HG02763 (cell line): ENCODE measurements around the gene AP3S2.

ENCODE experiments used
- ATAC-seq: cut with Tn5 transposase; IDR thresholded peaks from one replicate; pipeline ENCODE4 v1.9.1; 2021; ENCODE audit warnings: mild to moderate bottlenecking, moderate library complexity; ENCODE audit not compliant: unreplicated experiment

The AP3S2 gene

DNA sequence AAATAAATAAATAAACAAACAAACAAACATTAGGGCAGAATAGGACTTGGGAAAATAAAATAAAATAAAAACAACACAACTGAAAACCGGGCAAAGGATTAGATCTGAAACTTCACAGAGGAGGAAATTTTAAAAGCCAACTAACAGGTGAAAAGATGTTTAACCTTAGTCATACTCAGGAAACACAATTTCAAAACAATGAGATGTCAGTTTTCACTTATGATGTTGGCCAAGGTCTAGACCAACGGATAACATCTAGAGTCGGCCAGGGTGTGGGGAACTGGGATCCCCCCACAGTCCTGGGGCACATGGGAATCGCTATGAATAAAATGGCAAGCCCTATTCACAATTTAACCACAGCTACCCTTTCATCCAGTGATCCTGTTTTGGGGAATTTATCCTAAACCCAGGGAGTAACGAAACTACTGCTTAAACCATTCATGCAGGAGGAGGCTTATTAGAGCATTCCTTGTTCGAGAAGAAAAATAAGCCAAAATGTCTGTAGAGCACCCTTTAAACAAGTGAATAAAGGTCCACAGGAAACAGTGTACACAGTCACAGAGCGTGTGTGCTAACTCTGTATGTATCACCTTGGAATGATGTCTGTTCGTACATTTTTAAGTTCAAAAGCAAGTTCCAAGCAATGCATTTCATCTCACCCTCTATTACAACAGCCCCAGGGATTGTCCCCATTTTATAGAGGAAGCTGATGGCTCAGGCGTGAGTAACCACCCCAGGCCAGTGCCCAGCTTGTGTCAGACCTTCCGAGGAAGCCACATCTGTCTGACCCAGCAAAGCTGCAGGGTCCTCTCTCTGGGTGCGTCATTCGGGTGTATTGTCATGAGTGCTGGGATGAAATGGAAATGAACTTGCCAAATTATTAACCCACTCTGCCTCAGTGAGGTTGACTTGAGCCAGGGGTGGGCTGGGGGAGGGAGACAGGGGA is 72.9 kb downstream of the AP3S2 start:
- ATAC-seq: no peak

DNA sequence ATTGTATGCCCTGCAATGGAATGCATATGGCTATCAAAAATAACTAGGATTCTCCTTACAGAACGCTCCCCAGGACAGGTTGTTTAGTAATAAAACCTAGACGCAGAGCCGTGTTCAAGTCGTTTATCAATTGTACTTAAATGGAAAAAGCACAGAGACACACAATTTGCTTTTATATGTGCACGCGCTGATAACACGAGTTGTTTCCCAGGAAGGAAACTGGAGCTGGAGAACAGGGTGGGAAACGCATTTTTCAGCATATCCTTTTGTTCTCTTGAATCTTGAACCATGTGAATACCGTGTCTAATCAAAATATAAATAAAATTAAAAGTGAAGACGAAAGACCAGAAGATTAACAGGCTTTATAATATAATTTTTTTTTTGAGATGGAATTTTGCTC is 75.5 kb downstream of the AP3S2 start:
- ATAC-seq: no peak

GRCh38 chr15:89817701-89818280 is 76.0 kb downstream of the AP3S2 start:
- no peak for ATAC-seq

GRCh38 chr15:89815769-89816168 is 78.0 kb downstream of the AP3S2 start:
- no peak for ATAC-seq

GRCh38 chr15:89814112-89814742 is 79.6 kb downstream of the AP3S2 start:
- ATAC-seq: no peak

DNA sequence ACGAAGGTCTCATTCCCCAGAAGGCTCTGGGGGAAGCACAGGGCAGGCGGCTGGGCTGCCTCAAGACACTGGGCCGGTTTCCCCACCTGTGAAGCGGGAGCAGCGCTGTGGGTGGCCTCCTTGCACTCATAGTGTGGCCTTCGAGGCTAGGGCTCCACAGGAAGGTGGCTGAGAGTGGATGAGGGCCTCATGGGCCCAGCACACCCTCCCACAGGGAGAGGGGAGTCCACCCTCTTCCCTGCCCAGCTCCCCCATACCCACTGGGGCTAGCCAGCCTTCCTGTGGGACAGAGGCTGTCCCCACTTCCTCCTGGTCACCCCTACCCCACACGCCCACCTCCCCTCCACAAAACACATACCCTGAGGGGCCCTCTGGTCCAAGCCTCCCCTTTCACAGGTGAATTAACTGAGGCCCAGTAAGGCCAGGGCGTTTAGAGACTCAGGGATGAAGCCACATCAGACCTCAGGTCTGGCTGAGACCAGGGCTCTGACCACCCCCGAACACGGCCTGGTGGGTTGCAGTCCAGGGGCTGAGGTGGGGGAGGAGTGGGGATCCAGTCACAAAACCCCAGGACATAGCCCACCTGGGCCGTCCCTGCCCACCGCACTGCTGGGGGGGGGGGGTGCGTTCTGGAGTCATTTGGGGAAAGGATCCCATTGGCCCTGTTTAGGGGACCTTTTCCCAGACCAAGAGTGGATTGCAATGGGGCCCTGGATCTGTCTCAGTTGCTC is 80.2 kb downstream of the AP3S2 start:
- no peak for ATAC-seq

- no peak for ATAC-seq
Observed at GRCh38 chr15:89812847-89813320, 80.9 kb downstream of the AP3S2 start.

GRCh38 chr15:89812011-89812846 is 81.6 kb downstream of the AP3S2 start:
- no peak for ATAC-seq

DNA sequence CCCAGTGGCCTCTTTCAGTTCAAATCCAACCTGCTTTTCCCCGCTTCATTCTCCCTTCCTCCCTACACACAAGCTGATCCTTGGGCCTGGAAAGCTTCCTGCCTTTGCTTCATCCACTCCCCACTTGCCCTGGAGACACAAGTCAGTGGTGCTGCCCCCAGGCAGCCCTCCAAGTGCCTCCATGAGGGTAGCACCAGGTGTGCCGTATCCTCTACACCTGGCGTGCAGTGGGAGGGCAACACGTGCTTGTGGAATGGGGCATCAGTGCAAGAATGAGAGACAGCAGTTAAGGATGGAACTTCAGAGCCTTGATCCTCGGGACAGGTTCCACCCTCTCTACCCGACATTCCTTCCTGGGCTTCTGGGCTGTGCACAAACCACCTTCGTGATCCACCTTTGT is 83.0 kb downstream of the AP3S2 start:
- ATAC-seq: no peak

DNA sequence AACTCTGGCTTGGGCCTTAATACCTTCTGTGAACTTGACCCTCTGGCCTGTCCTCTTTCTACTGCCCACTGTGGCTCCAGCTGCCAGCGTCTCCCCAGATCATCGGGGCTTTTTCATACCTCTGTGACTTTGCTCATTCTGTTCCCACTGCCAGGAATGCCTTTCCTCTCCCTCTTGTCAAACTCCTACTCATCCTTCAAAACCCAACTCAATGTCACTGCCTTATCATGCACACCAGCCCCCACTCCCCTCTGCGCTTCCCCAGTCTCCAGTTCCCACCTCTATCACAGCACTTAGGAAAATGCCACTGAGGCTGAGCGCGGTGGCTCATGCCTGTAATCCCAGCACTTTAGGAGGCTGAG is 84.0 kb downstream of the AP3S2 start:
- no peak for ATAC-seq

DNA sequence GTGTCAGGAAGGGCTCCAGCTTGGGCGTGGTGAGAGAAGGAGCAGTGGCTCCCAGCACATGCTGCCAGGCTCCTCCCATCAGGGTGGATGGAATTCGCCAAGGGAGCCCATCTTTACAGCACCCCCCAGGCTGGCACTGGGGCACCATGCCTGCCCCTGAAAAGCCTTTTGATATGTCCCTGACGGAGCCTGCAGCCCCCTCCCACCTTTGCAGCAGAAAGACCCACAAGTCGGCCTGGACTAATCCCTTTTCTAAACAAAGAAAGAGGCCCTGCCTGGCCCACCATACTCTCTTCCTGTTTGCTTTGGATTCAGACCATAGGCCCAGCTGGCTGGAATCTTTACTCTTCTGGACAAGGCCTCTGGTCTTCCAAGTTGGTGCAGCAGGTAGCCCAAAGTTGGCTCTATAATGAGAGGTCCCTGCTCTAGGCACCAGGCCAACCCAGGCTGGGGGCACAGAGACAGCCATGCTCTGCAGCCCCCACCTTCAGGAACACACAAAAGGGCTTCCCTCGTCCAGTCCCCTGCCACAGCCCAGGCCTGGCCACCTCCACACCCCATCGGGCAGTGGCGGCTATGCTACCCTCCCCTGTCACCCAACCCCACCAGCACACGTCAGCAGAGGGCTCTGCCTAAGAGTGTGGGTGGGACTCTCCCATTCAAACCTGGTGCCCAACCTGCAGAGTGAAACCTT is 84.6 kb downstream of the AP3S2 start:
- ATAC-seq: no peak

DNA sequence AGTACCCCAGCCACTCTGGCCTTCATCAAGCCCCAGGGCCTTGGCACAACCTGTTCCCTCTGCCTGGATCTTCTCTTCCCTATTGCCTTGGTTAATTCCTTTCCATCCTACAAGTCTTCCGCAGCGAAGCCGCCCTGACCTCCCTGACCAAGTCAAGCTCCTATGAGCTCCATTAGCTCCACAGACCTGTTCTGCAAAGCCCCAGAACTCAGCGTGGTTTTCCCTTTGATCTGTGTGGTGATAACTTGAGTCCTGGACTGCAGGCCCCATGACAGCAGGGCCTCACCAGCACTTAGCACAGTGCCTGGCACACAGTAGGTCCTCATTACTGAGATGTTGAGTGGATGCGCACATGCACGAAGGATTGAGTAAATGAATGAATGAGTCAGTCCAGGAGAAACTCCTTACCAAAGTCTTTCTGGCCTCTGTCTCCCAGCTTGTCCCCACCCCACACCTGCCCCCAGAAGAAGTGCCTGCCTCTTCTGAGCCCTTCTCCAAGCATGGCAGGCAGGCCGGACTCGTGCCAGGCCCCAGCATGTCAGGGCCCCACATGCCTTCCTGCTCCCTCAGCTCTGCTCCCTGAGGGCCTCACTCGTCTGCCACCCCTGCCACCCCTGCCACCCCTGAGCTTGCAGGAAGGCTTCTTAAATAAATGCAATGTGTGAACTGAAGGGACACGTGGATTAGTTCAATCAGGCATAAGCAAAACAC is 85.5 kb downstream of the AP3S2 start:
- no peak for ATAC-seq

GRCh38 chr15:89807689-89808088 is 86.1 kb downstream of the AP3S2 start:
- no peak for ATAC-seq

DNA sequence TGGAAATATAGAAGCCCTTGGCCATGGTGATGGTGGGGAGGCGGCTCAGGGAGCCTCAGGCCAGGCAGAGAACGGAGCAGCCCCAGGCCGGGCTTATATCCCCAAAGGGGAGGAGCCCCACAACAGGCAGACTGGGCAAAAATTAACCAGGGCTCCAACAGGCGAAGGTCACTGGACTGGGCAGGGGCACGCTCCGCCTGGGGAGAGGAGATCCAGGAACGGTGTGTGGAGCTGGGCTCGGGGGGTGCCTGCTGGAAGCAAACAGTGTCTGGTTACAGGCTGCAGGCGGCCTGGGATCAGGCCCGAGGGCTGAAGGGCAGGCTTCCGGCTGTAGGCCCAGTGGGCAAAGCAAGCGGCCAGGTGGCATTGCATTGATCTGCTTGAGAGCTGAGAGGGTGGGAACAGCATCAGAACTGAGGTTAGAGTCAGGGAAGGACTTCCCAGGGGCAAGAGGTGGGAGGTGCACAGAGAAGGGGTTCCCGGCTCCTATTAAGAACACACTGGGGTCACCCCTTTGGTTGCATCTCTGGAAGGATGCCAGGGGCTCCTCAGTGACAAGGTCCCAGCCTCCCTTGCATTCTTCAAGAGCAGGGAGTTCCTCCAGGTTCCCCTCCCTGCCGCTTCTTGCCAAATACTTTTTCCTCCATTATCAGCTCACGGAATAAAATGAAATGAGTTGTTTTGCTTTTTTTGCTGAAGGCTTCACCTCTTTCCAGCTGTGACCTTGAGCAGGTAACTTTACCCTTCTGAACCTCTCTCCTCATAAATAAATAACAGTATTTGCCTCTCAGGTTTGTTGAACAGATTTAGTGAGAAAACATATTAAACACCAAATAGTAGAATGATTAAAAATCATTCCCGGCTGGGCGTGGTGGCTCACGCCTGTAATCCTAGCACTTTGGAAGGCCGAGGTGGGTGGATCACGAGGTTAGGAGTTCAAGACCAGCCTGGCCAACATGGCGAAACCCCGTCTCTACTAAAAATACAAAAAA is 86.9 kb downstream of the AP3S2 start:
- ATAC-seq: no peak

DNA sequence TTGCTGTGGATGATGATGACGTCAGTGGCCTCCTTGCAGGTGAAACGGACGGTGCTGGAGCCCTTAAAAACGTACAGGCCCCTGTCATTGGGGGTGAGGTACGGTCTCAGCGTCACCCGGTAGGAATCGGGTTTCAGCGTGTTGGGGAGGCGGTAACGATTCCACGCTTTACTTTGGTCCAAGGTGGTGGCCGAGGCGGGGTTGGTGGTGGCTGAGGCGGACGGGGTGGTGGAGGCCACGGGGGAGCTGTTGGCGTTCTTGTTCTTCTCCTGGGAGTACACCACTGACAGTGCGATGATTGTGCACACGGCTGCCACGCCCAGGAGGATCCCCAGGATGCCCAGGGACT is 87.6 kb downstream of the AP3S2 start:
- no peak for ATAC-seq

DNA sequence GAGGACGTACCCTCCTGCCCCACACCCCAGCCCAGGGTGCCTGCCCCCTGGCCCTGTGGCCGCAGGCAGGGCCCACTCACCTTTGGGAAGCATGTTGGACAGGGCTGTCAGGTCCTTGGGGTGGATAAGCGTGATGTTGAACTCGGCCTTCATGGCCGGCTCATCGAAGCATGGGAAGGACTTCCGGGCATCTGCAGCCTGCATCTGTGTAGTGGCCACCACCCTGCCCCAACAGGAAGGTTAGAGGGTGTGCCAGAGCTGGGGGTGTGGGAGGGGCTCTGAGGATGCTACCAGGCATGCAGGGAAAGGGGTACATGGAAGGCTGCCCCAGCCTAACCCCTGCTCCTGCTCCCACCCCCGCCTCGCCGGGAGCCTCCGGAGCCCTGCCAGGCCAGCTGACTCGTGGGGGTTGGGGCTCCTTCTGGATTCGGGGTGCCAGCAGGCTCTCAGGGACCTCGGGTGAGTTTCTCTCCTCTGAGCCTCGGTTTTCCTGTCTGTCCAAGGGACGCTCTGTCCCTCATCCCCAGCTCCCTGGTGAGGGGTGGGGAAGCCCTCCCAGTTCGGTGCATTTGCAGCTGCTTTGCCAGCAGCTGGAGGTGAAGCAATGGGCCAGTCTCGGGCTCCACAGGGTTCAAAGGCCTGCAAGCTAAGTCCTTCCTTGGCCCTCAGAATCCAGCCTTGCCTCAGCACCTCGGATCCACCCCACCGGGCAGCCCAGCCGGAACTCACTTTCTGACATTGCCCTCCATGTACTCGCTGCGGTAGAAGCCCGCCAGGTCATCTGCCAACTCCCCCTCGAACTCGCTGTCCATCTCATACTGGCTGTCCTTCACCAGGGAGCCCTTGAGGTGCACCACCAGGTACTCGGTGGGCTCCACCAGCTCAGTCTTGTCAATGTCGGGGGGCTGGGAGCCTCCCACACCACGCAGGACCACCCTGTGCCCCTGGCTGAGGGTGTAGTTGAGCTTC is 88.3 kb downstream of the AP3S2 start:
- no peak for ATAC-seq
